Measurements from ENCODE around the gene HIVEP2. TPM values are rescaled to one million over a fixed set of nuclear protein-coding genes. Genes with fewer than 3 reads are reported as not detected.
A peak's percentile ranks its signal among the peaks of the same experiment; 100 is the strongest.

Gene HIVEP2
- total and polyA plus RNA-seq, 3 donors from 2014 or later = 4.7 to 10.8 (median 10.7) TPM

DNA sequence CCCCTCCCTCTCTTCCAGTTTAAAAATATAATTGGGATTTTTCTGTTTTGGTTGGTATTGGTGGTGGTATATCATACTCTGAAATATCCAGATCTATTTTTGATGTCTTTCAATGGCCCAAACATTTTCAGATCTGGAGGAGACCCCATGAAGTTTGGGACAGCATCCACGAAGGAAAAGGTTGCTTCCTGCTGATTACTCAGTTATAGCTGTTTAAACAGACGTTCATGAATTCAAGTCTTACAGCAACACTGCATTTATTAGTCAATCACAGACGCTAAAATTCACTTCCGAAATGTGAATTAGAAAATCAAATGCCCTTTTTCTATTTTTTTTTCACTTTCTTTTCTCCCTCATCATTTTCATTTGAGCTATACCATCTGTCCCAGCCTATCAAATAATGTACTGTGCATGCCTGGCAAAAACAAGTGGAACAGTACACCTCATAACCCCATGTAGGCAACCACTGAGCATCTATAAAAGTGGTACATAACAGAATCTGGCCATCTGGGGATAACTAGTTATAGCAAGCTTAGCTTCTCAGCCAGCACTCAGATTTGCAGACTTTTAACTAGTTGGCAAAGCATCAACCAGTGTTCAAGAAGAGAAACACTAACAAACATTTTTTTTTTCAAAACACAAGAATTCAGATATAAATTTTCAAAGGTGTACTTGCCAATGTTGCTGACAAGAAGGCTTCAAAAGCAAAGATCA is 124.5 kb downstream of the HIVEP2 start:
- H3K36me3 ChIP-seq (ENCODE audit: low read depth, missing control alignments) = no peaks in the 10 kb centered on the region
- H3K4me1 ChIP-seq = peaks cover 3% of the 10 kb centered on the region
- H3K27me3 ChIP-seq = no peaks in the 10 kb centered on the region
- H3K27ac ChIP-seq = peak overlapping the region in 1 of 2 donors; percentile 13
- peak overlapping the region in 1 of 2 donors; percentile 25 for H3K4me3 ChIP-seq
- TF ChIP-seq, protein P1, sequence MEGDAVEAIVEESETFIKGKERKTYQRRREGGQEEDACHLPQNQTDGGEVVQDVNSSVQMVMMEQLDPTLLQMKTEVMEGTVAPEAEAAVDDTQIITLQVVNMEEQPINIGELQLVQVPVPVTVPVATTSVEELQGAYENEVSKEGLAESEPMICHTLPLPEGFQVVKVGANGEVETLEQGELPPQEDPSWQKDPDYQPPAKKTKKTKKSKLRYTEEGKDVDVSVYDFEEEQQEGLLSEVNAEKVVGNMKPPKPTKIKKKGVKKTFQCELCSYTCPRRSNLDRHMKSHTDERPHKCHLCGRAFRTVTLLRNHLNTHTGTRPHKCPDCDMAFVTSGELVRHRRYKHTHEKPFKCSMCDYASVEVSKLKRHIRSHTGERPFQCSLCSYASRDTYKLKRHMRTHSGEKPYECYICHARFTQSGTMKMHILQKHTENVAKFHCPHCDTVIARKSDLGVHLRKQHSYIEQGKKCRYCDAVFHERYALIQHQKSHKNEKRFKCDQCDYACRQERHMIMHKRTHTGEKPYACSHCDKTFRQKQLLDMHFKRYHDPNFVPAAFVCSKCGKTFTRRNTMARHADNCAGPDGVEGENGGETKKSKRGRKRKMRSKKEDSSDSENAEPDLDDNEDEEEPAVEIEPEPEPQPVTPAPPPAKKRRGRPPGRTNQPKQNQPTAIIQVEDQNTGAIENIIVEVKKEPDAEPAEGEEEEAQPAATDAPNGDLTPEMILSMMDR (IDR thresholded peaks at IDR 0.05) = no peak
- no peak for TF ChIP-seq POLR2A (IDR thresholded peaks at IDR 0.05)
- WGBS, 2 donors = 47 to 53% methylated on average over 4 of the region's 4 CpGs
- no peak for DNase-seq
- no peaks in the 10 kb centered on the region for H3K9me3 ChIP-seq
- intact Hi-C loops (cut with DNase I; ENCODE audit: low total_unique reads) = no loop called here

DNA sequence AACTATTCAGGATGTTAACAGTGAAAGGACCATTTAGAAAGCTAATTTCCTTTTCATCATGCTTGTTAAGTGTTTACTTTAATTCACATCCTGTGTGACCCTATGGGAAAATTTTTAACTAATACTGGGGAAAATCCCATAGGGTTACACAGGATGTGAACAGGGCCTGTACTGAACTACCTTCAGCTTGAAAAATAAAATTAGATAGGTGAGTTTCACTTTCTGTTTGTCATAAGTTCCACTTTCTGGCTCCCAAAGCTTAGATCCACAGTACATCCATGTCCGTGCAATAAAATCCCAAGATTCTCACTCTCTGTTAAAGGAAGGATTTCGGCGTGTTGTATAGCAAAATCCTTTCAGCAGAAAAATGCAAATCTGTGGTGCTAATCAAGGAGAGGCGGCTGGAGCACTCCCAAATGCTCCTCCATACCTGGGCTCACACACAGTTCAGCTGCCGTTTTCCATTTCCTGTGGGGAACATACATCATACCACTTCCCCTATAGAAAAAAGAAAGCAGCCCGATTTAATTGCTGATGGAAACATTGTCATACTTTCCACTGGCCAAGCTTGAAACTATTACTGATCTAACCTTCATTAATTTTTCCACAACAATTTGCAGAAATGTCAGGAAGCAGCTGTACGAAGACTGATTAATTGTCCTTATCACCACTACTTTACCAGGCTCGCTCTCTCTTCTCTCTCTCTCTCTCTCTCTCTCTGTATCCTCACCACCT is 125.2 kb downstream of the HIVEP2 start:
- DNase-seq = no peak
- Histone ChIP-seq H3K9me3 (no peaks in the 10 kb centered on the region), H3K4me1 (peaks cover 3% of the 10 kb centered on the region), H3K36me3 (ENCODE audit: low read depth, missing control alignments) (no peaks in the 10 kb centered on the region), H3K4me3 (peak overlapping the region; percentile 25 to 26), H3K27ac (peak overlapping the region; percentile 13 to 29), H3K27me3 (no peaks in the 10 kb centered on the region)
- TF ChIP-seq POLR2A (IDR thresholded peaks at IDR 0.05) = no peak
- TF ChIP-seq, protein P1 (IDR thresholded peaks at IDR 0.05) = no peak
- WGBS, 2 donors = 25 to 28% methylated on average over 8 of the region's 8 CpGs
- intact Hi-C loops (cut with DNase I; ENCODE audit: low total_unique reads) = no loop called here

DNA sequence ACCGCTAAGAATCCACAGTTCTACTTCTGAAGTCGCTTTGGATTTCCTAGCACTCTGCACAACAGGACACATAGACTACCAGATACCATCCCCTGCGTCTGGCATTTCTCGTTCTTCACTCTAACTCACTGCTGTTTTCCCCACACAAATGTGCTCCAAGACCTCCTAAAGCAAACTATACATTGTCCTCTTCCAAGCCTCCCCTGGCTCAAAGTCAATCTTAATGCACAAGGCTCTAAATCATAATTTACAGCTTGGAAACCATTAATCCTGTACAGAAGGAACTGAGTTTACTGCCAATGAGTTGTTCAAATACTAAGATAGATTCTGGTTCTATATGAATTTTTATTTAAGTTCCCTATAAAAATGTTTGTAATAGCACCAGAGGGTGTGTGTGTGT is 128.5 kb downstream of the HIVEP2 start:
- intact Hi-C loops (cut with DNase I; ENCODE audit: low total_unique reads) = no loop called here
- DNase-seq = no peak

DNA sequence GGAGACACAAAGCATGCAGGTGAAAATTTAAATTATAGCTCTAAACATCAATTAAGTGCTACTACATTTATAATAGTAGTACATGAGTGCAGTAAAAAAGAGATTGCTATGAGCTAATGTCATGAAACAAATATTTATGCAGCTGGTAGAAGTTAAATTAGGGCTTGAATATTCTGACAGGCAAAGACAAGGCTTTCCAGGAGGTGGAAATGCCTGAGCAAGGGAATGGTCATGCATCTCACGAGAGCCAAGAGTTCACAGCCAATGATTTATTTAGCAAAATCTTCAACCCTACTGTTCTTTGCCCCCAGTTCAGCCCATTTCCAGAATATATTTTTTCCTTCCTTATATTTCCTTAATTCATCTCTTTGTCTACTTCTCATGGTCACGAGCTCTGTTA is 128.9 kb downstream of the HIVEP2 start:
- no peaks in the 10 kb centered on the region for H3K27me3 ChIP-seq
- 89 to 91% methylated on average over 2 of the region's 2 CpGs for WGBS, 2 donors
- no peak for DNase-seq
- no peak overlapping the region for H3K4me3 ChIP-seq
- no peak overlapping the region for H3K27ac ChIP-seq
- TF ChIP-seq, protein P1 (IDR thresholded peaks at IDR 0.05) = no peak
- TF ChIP-seq POLR2A (IDR thresholded peaks at IDR 0.05) = no peak
- intact Hi-C loops (cut with DNase I; ENCODE audit: low total_unique reads) = no loop called here
- no peaks in the 10 kb centered on the region for H3K9me3 ChIP-seq
- H3K36me3 ChIP-seq (ENCODE audit: low read depth, missing control alignments) = no peaks in the 10 kb centered on the region
- H3K4me1 ChIP-seq = no peaks in the 10 kb centered on the region

More for the DNA sequence above, 128.5 kb downstream of the HIVEP2 start:
- H3K9me3 ChIP-seq = no peaks in the 10 kb centered on the region
- WGBS, 2 donors = 91 to 96% methylated on average over 4 of the region's 4 CpGs
- H3K27me3 ChIP-seq = no peaks in the 10 kb centered on the region
- no peak overlapping the region for H3K4me3 ChIP-seq
- H3K36me3 ChIP-seq (ENCODE audit: low read depth, missing control alignments) = no peaks in the 10 kb centered on the region
- TF ChIP-seq, protein P1 (IDR thresholded peaks at IDR 0.05) = no peak
- no peak for TF ChIP-seq POLR2A (IDR thresholded peaks at IDR 0.05)
- H3K27ac ChIP-seq = no peak overlapping the region
- no peaks in the 10 kb centered on the region for H3K4me1 ChIP-seq
